Effector CD4-positive, alpha-beta T cell (primary cell): Measurements from ENCODE around the gene EVC2.
"Not testable (repeated sequence)": the region's sequence is repeated elsewhere in the genome, so short reads cannot be mapped to it uniquely, and the experiment has no call there.

Experiments used
- DNase-seq: peaks from one replicate; pipeline ENCODE4 v3.0.0-alpha.2; 2020

EVC2 gene

GRCh38 chr4:5742388-5742787 is 34.0 kb upstream of the EVC2 start:
- no peak for DNase-seq

DNA sequence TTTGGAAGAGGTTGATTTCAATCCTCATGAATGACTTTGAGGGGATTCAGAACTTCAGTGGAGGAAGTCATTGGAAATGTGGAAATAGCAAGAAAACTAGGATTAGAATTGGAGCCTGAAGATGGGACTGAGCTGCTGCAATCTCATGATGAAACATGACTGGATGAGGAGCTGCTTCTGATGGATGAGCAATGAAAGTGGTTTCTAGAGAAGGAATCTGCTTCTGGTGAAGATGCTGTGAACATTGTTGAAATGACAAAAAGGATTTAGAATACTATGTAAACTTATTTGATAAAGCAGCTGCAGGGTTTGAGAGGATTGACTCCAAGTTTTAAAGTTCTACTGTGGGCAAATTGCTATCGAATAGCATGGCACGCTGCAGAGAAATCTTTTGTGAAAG is 29.7 kb upstream of the EVC2 start:
- no peak for DNase-seq

- DNase-seq, result no peak
These were observed 27.1 kb upstream of the EVC2 start for GRCh38 chr4:5735463-5735862.

GRCh38 chr4:5734853-5735252 is 26.5 kb upstream of the EVC2 start:
- DNase-seq, result no peak

- no peak for DNase-seq
These were observed 23.8 kb upstream of the EVC2 start for GRCh38 chr4:5732158-5732557.

GRCh38 chr4:5730993-5731990 is 22.9 kb upstream of the EVC2 start:
- DNase-seq, result no peak

- no peak for DNase-seq
These were observed 22.1 kb upstream of the EVC2 start for GRCh38 chr4:5730436-5730835.

DNA sequence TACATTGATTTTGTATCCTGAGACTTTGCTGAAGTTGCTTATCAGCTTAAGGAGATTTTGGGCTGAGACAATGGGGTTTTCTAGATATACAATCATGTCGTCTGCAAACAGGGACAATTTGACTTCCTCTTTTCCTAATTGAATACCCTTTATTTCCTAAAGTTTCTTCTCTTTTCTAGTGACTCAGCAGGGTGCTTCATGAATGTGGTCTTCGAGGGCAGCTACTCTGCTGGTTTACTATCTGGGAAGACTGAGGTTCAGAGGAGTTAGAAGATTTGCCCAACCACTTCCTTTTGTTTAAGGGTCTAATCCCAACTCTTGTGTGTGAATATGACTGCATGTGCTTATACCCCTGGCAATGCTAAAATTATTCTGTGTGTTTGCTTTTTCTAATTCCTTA is 20.1 kb upstream of the EVC2 start:
- not testable (repeated sequence) for DNase-seq

DNA sequence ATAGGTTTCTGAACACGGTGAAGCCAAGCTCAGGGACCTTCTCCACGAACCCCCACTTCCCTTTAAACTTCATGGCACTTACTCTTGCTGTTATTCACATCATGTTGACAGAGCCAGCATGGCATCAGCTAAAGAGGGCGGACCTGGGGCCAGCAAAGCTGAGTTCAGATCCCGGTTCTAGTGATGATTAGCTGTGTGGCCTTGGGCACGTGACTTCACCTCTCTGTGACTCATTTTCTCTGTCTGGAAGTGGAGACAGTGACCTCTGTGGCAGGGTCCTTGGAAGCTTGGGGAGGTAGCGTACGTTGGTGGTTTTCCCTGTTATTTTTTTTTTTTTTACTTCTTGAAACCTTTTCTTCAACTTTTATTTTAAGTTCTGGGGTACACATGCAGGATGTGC is 16.0 kb upstream of the EVC2 start:
- no peak for DNase-seq

DNA sequence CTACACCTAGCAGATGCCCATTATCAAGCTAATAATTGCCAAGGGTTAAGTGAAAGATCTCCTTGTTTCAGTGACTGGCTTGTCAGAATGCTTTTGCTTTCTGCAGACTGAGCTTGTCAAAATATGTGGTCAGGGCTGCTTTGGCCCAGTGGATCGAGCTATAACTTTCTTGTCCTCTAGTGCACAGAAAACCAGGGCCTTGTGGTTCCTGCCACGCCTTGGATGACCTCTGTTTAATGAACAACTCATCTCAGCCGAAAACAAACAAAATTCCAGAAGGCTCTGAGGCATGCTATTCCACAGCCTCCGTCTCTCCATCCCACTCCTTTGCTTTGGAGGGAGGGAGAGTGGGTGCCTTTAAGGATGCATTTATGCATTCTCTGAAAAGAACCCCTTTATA is 14.0 kb upstream of the EVC2 start:
- no peak for DNase-seq

DNA sequence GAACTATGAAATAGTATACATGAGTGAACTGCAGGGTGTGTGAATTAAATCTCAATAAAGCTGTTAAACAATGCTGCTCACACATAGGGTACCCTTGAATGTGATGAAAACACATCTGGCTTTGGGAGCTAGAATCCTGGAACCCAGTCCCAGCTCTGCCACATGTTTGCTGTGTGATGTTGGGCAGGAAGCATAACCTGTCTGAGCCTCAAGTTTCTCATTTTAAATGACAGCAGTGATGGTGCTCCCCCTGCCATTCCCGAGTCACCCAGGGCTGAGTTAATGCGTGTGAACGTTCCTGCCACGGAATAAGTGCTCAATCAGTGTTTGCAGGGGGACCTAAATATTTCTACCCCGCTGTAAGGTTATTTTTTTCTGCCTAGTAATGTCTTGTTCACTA is 13.6 kb upstream of the EVC2 start:
- DNase-seq, result no peak

DNA sequence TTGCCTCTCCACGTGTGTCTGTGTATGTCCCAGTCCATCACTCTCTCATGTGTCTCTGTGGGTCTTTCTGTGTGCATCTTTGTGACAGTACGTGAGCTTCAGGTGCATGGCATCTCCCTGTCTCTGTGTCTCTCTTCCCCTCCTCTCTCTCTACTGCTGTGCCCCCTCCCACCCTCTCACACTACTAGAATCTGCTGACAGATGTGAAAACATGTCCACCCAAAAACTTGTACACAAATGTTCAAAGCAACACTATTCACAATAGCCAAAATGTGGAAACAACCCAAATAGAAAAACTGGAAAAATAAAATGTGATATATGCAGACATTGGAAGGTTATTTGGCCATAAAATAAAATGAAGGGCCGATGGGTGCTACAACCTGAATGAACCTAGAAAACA is 12.6 kb upstream of the EVC2 start:
- no peak for DNase-seq

- DNase-seq, result no peak
These were observed 11.9 kb upstream of the EVC2 start for GRCh38 chr4:5720157-5720850.

GRCh38 chr4:5719350-5720055 is 11.1 kb upstream of the EVC2 start:
- no peak for DNase-seq

DNA sequence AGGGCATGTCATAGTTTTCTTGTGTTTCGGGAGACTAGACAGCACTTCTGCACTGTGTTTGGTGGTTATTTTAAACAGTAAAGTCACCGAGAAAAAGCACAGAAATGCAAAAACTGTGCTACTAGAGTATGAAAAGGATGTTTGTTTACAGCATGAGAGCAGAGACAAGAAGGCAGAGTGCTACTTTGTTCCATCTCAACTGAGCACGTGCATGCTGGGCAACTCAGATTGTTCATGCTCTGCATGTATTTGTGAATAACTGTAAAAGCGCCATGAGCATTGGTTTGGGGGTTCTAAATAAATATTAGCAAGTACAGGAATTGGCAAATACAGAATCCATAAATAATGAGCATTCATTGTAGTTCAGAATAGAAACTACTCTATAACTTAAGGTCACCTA is 10.1 kb upstream of the EVC2 start:
- no peak for DNase-seq

- DNase-seq, result no peak
These were observed 9.2 kb upstream of the EVC2 start for GRCh38 chr4:5717449-5718158.

DNA sequence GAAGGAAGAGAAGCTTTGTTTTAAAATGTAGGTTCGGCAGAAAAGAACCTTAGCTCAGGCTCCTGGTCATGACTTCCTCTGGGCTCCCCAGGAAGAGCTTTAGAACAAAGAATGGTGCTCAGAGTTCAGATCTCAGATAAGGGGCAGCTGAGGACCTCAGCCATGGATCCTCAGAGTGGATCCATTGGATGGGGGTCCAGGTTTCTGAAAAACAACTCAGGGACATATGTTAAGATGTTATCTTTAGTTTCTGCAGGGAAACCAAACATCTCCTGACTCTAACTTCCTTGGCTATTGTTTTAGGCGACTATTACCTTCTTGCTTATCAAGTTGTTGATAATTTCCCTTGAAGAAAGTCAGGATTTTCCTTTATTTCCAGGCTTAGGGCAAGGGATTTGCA is 8.0 kb upstream of the EVC2 start:
- no peak for DNase-seq

- DNase-seq, result no peak
These were observed 7.0 kb upstream of the EVC2 start for GRCh38 chr4:5715357-5715756.

DNA sequence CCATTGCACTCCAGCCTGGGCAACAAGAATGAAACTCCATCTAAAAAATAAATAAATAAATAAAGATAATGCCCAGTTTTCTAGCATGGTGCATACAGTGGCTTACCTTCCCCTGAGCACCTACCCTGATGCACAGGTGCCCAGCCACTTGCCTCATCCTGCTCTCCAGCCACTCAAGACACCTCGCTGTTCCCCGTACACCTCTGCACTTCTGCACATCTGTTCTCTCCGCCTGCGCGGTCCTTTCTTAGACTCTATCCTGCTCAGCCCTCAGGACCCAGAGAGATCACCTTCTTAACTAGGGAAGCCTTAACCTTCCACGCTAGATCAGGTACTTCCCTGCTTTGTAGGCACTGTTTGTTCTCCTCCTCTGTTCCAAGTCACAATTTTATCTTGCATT is 5.5 kb upstream of the EVC2 start:
- no peak for DNase-seq

GRCh38 chr4:5712931-5713330 is 4.6 kb upstream of the EVC2 start:
- DNase-seq, result no peak

GRCh38 chr4:5712517-5712916 is 4.2 kb upstream of the EVC2 start:
- no peak for DNase-seq

- no peak for DNase-seq
These were observed 3.3 kb upstream of the EVC2 start for GRCh38 chr4:5711479-5712184.
